Activated T-helper 1 cell treated with anti-CD3 and anti-CD28 coated beads, Interleukin-2, amount 50 U/mL, for 16 hours (primary cell): ENCODE data around the gene LGSN.
"Not testable (repeated sequence)": the region's sequence is repeated elsewhere in the genome, so short reads cannot be mapped to it uniquely, and the experiment has no call there.

ENCODE experiments used
- DNase-seq, 2 donors: peaks; one replicate each; pipeline ENCODE4 v3.0.0-alpha.2; 2020; ENCODE audit warnings: low read depth in 1 of 2, low spot score in 1 of 2

The LGSN gene

GRCh38 chr6:63306420-63306819, 13.4 kb downstream of the LGSN start:
- no peak for DNase-seq

- no peak for DNase-seq
Observed at GRCh38 chr6:63305277-63305676, 14.5 kb downstream of the LGSN start.

GRCh38 chr6:63303476-63303875, 16.3 kb downstream of the LGSN start:
- DNase-seq, result no peak

GRCh38 chr6:63299667-63300066, 20.1 kb downstream of the LGSN start:
- DNase-seq, result no peak

- DNase-seq, result no peak
Observed at GRCh38 chr6:63295553-63296194, 24.1 kb downstream of the LGSN start.

GRCh38 chr6:63290492-63291058, 29.2 kb downstream of the LGSN start:
- DNase-seq, result no peak

- DNase-seq, result no peak
Observed at GRCh38 chr6:63289269-63289872, 30.4 kb downstream of the LGSN start.

GRCh38 chr6:63280639-63281180, 39.1 kb downstream of the LGSN start:
- no peak for DNase-seq

GRCh38 chr6:63278916-63279315, 40.9 kb downstream of the LGSN start:
- DNase-seq, result no peak

- no peak for DNase-seq
Observed at GRCh38 chr6:63275953-63276352, 43.8 kb downstream of the LGSN start.

GRCh38 chr6:63274795-63275430, 44.9 kb downstream of the LGSN start:
- not testable (repeated sequence) for DNase-seq

GRCh38 chr6:63272397-63272796, 47.4 kb downstream of the LGSN start:
- DNase-seq, result no peak

GRCh38 chr6:63269470-63269869, 50.3 kb downstream of the LGSN start:
- DNase-seq, result no peak

- DNase-seq, result no peak
Observed at GRCh38 chr6:63268574-63268973, 51.2 kb downstream of the LGSN start.

- DNase-seq, result no peak
Observed at GRCh38 chr6:63267828-63268227, 52.0 kb downstream of the LGSN start.

- no peak for DNase-seq
Observed at GRCh38 chr6:63267046-63267445, 52.7 kb downstream of the LGSN start.

- no peak for DNase-seq
Observed at GRCh38 chr6:63263444-63263843, 56.3 kb downstream of the LGSN start.

GRCh38 chr6:63261820-63262219, 58.0 kb downstream of the LGSN start:
- no peak for DNase-seq

- no peak for DNase-seq
Observed at GRCh38 chr6:63259153-63259552, 60.6 kb downstream of the LGSN start.

GRCh38 chr6:63249875-63250482, 69.8 kb downstream of the LGSN start:
- DNase-seq, result no peak

GRCh38 chr6:63246581-63246980, 73.2 kb downstream of the LGSN start:
- no peak for DNase-seq

- DNase-seq, result no peak
Observed at GRCh38 chr6:63245909-63246308, 73.9 kb downstream of the LGSN start.
